SJSA1 (cell line): ENCODE results near the gene PCDHA3. TPM values are rescaled to one million over a fixed set of nuclear protein-coding genes. Genes with fewer than 3 reads are reported as not detected.

Experiments
- total RNA-seq: library from RNA; depleted of rRNA; stranded (reverse); fragments of >200 nt; shearing (Covaris generic); gene quantifications from 2 replicates; pipeline ENCODE4 v1.2.3, GENCODE V29; 2014; rRNA removed

The PCDHA3 gene
- total RNA-seq, 1 experiment from 2014 or later: 0.05 TPM

Other genes with a start within 250 kb of the PCDHA3 start
- gene SRA1, start 243.6 kb upstream of the PCDHA3 start, total RNA-seq: 76.0 and 81.9 TPM in 2 replicates
- gene APBB3, start 236.5 kb upstream of the PCDHA3 start, total RNA-seq: 12.0 and 16.2 TPM in 2 replicates
- gene SLC35A4, start 236.2 kb upstream of the PCDHA3 start, total RNA-seq: 56.7 and 65.8 TPM in 2 replicates
- gene CD14, start 167.9 kb upstream of the PCDHA3 start, total RNA-seq: 7.6 and 10.3 TPM in 2 replicates
- gene TMCO6, start 161.6 kb upstream of the PCDHA3 start, total RNA-seq: 17.9 and 100 TPM in 2 replicates
- gene NDUFA2, start 153.4 kb upstream of the PCDHA3 start, total RNA-seq: 125 and 176 TPM in 2 replicates
- 130 and 154 TPM in 2 replicates for gene IK, start 153.2 kb upstream of the PCDHA3 start, total RNA-seq
- gene WDR55, start 136.2 kb upstream of the PCDHA3 start, total RNA-seq: 16.0 and 20.8 TPM in 2 replicates
- 0.16 and 1.2 TPM in 2 replicates for gene DND1, start 127.5 kb upstream of the PCDHA3 start, total RNA-seq
- 133 and 135 TPM in 2 replicates for gene HARS1, start 109.7 kb upstream of the PCDHA3 start, total RNA-seq
- 51.8 and 53.0 TPM in 2 replicates for gene HARS2, start 109.6 kb upstream of the PCDHA3 start, total RNA-seq
- 99.1 and 114 TPM in 2 replicates for gene ZMAT2, start 100.6 kb upstream of the PCDHA3 start, total RNA-seq
- gene PCDHA1, start 14.9 kb upstream of the PCDHA3 start, total RNA-seq: not detected in 2 replicates
- not detected in 2 replicates for gene PCDHA2, start 6.2 kb upstream of the PCDHA3 start, total RNA-seq
- gene PCDHA4, start 6.0 kb downstream of the PCDHA3 start, total RNA-seq: 0.50 TPM in 1 of 2 replicates, not detected in the other
- gene PCDHA5, start 20.6 kb downstream of the PCDHA3 start, total RNA-seq: not detected in 2 replicates
- gene PCDHA6, start 26.9 kb downstream of the PCDHA3 start, total RNA-seq: not detected in 2 replicates
- 0.03 TPM in 1 of 2 replicates, not detected in the other for gene PCDHA7, start 33.2 kb downstream of the PCDHA3 start, total RNA-seq
- 0.13 TPM in 1 of 2 replicates, not detected in the other for gene PCDHA8, start 40.1 kb downstream of the PCDHA3 start, total RNA-seq
- under 0.01 TPM in 1 of 2 replicates, not detected in the other for gene PCDHA9, start 47.3 kb downstream of the PCDHA3 start, total RNA-seq
- gene PCDHA10, start 54.8 kb downstream of the PCDHA3 start, total RNA-seq: not detected in 2 replicates
- not detected in 2 replicates for gene PCDHA11, start 67.9 kb downstream of the PCDHA3 start, total RNA-seq
- not detected in 2 replicates for gene PCDHA12, start 74.3 kb downstream of the PCDHA3 start, total RNA-seq
- not detected in 2 replicates for gene PCDHA13, start 81.1 kb downstream of the PCDHA3 start, total RNA-seq
- 0.28 TPM in 1 of 2 replicates, not detected in the other for gene PCDHAC1, start 125.2 kb downstream of the PCDHA3 start, total RNA-seq
- gene PCDHAC2, start 165.4 kb downstream of the PCDHA3 start, total RNA-seq: 0.03 TPM in 1 of 2 replicates, not detected in the other